Lower leg skin (tissue), 4 donors: Measurements from ENCODE around the gene ZNF569. TPM values are rescaled to one million over a fixed set of nuclear protein-coding genes. Genes with fewer than 3 reads are reported as not detected.

Experiments
- DNase-seq, 2 donors: peaks; one replicate each; pipeline ENCODE4 v3.0.0-alpha.2; 2019; ENCODE audit warnings: low spot score in 2 of 2
- H3K4me3 ChIP-seq: fragments of 200-600 bp; sonication (generic); 2 replicates; pipeline ENCODE4 v1.5.1; 2017; ENCODE audit warnings: mild to moderate bottlenecking, low read depth; ENCODE audit not compliant: poor library complexity, severe bottlenecking
- POLR2A ChIP-seq, 2 donors: fragments of 450-650 bp; IDR thresholded peaks; one replicate each; pipeline ENCODE4 v1.6.1; 2016 to 2017; ENCODE audit warnings: antibody characterized with exemption in 2 of 2, mild to moderate bottlenecking in 1 of 2, moderate library complexity in 1 of 2
- whole genome bisulfite sequencing, 2 donors: methylation state at CpG; one replicate each; pipeline ENCODE4 v1.1.5; 2018; 5-methylcytosine and 5-hydroxymethylcytosine counted together
- intact Hi-C: fragments of 100-400 bp; cut with DNase I; formaldehyde crosslinking; loops from one replicate; pipeline ENCODE4 v1.15.0; 2023; ENCODE audit warnings: low total_unique reads
- total RNA-seq, 4 donors: library from RNA; depleted of rRNA; stranded (reverse); fragments of >200 nt; gene quantifications; one replicate each; pipeline ENCODE4 v1.1.0, GENCODE V29; 2016
- TF ChIP-seq, protein P1 (sequence below), 3 donors: fragments of 450-650 bp; IDR thresholded peaks; one replicate each; pipeline ENCODE4 v1.5.1; 2016; ENCODE audit warnings: antibody characterized with exemption in 3 of 3, mild to moderate bottlenecking in 3 of 3, moderate library complexity in 2 of 3

The ZNF569 gene
- total RNA-seq = 1 to 10 TPM; 1.5 to 5.3 (median 4.3) TPM

DNA sequence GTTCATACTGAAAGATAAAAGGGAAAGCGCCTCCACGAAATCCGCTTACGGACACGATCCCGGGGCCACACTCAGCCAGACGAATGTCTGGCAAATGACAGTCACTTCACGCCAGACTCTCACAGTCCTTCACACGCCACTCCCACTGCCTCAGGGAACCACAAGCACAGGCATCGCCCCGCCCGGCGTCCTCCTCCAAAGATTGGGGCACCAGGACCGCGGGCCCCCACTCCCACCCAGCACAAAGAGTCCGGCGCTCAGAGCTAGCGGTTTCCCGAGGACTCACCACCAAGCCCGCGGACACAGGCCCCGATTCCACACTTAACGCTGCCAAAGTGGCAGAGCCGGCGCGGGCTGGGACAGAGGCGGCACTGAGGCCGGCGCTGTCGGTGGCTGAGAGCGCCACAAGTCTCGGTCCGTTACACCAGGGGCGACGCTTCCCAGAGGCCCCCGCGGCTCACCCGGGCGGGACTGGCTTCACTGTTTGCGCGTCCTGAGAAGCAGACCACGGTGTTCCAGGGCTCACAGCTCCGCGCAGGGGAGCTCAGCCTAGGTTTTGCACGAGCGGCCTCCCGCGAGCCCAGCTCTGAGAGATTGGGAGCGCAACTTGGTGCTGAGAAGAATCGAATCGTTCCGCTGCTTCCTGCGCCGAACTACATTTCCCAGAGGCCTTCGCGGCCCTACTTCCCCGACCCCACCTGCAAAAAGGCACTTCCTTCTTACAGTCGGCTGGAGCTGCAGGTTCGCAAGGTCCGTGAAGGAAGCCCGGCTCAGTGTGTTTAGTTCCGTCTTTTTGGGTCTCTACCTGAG is at the start of gene ZNF569:
Gene ZNF569, minus strand, starts transcription at position 647 of the 810 bp plus-strand sequence. CDS start 22,523 bp downstream, outside the sequence.
- DNase-seq = peak; percentile 89 to 97
- TF ChIP-seq, protein P1, sequence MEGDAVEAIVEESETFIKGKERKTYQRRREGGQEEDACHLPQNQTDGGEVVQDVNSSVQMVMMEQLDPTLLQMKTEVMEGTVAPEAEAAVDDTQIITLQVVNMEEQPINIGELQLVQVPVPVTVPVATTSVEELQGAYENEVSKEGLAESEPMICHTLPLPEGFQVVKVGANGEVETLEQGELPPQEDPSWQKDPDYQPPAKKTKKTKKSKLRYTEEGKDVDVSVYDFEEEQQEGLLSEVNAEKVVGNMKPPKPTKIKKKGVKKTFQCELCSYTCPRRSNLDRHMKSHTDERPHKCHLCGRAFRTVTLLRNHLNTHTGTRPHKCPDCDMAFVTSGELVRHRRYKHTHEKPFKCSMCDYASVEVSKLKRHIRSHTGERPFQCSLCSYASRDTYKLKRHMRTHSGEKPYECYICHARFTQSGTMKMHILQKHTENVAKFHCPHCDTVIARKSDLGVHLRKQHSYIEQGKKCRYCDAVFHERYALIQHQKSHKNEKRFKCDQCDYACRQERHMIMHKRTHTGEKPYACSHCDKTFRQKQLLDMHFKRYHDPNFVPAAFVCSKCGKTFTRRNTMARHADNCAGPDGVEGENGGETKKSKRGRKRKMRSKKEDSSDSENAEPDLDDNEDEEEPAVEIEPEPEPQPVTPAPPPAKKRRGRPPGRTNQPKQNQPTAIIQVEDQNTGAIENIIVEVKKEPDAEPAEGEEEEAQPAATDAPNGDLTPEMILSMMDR (IDR thresholded peaks at IDR 0.05) = no peak
- no peak for TF ChIP-seq POLR2A (IDR thresholded peaks at IDR 0.05)
- H3K4me3 ChIP-seq = peak within 1 kb of the TSS; percentile 69
- 0% methylated on average over 30 to 39 of the region's 62 CpGs for WGBS, 2 donors
- intact Hi-C loops = no loop called here

DNA sequence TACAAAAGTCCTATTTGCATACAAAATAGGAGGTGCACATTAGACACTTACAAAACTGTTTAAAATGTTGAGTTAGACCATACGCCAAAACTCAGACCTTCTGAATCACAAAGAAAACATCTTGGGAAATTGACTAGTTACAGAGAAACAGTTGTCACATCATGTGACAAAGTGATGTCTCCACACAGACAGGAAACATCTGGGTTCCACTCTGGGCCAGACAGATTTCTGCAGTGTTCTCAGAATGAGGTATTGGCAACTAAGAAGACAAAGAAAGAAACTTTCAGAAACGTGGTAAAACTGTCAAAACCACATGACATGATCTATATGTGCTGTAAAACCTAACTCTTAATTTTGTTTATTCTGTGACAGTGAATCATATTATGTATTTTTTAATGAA is 46.2 kb upstream of the ZNF569 start:
- H3K4me3 ChIP-seq = no peak overlapping the region
- DNase-seq = no peak
- intact Hi-C loops = no loop called here
- WGBS, 2 donors = 45 to 46% methylated on average over 2 of the region's 2 CpGs
- no peak for TF ChIP-seq POLR2A (IDR thresholded peaks at IDR 0.05)
- TF ChIP-seq, protein P1 (IDR thresholded peaks at IDR 0.05) = no peak

DNA sequence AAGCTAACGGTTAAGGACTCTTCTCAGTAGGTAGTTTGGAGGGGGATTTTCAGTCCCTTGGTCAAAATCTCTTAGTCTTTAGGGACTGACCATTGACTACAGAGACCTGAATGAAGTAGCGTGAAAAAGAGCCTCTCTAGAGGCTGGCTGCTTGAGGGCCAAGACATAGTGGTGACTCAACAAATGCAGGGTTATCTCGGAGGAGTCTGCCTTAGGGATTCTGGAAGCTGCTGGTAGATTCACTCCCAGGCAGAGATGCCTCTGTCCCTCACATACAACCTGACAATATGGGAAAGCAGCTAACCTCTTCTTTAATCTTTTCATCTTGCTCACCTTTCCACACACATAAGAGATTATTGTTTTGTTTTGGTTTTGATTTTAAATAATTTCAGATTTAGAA is 44.6 kb upstream of the ZNF569 start:
- intact Hi-C loops = no loop called here
- TF ChIP-seq, protein P1 (IDR thresholded peaks at IDR 0.05) = no peak
- TF ChIP-seq POLR2A (IDR thresholded peaks at IDR 0.05) = no peak
- no peak for DNase-seq
- WGBS, 2 donors = 98 to 99% methylated on average over 3 of the region's 3 CpGs
- no peak overlapping the region for H3K4me3 ChIP-seq

DNA sequence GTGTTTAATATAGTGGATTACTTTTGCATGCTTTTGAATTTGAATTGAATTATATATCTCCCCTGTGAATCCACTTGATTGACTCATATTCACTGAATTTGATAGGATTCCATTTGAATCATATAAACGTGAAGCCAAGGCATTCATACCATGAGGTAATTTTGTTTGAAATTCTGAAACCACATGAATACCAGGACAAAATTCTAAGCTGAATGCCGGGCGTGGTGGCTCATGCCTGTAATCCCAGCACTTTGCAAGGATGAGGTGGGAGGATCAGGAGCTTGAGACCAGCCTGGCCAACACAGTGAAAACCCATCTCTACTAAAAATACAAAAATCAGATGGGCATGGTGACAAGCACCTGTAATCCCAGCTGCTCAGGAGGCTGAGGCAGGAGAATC is 43.9 kb upstream of the ZNF569 start:
- 89 to 90% methylated on average over 3 of the region's 3 CpGs for WGBS, 2 donors
- no peak overlapping the region for H3K4me3 ChIP-seq
- TF ChIP-seq, protein P1 (IDR thresholded peaks at IDR 0.05) = no peak
- TF ChIP-seq POLR2A (IDR thresholded peaks at IDR 0.05) = no peak
- no peak for DNase-seq
- intact Hi-C loops = no loop called here

DNA sequence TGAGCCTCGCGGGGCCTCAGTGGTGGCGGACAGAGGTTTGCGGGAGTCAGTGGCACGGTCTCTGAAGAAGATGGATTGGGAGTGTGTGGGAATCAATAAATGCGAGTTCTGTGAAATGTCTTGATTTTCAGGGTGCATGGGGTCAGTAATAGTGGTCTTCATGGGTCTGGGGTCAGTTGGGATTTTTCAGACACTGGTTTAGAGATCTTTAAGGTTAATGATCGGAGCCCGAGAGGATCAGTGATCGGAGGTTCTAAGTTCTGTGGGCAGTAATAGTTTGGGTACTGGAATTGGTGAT is 39.9 kb upstream of the ZNF569 start:
- intact Hi-C loops = no loop called here
- TF ChIP-seq POLR2A (IDR thresholded peaks at IDR 0.05) = no peak
- TF ChIP-seq, protein P1 (IDR thresholded peaks at IDR 0.05) = no peak
- 1 to 3% methylated on average over 9 of the region's 9 CpGs for WGBS, 2 donors
- H3K4me3 ChIP-seq = peak overlapping the region; percentile 47
- no peak for DNase-seq
